ENCODE data around the gene PPP1R10. TPM values are rescaled to one million over a fixed set of nuclear protein-coding genes. Genes with fewer than 3 reads are reported as not detected.

Gene PPP1R10
- total and polyA plus RNA-seq, 2 of the 13 experiments (the other 11 are each of a cell fraction or from before 2014, with no cell fraction given), result 26.3 to 38.4 TPM

- TF ChIP-seq NRL (CRISPR knock-in tag; IDR thresholded peaks at IDR 0.05; ENCODE audit: borderline replicate concordance) (no peak; the same call in 1 of the 2 replicates), MAF1 (CRISPR knock-in tag; IDR thresholded peaks at IDR 0.05; ENCODE audit: borderline replicate concordance) (peak; percentile 88; the same call in 1 of the 2 replicates), ZNF543 (CRISPR knock-in tag; IDR thresholded peaks at IDR 0.05) (peak; percentile 30; the same call in 1 of the 2 replicates), ZNF33A (CRISPR knock-in tag; IDR thresholded peaks at IDR 0.05; ENCODE audit: borderline replicate concordance) (no peak), ZNF142 (CRISPR knock-in tag; IDR thresholded peaks at IDR 0.05) (peak; percentile 75; the same call in 1 of the 2 replicates), ZNF337 (CRISPR knock-in tag; IDR thresholded peaks at IDR 0.05; ENCODE audit: borderline replicate concordance, low read depth) (no peak), REL (CRISPR knock-in tag; conservative IDR thresholded peaks at IDR 0.05) (peak; percentile 7; the same call in 1 of the 2 replicates), ZBTB37 (CRISPR knock-in tag; IDR thresholded peaks at IDR 0.05) (no peak), MATR3 (CRISPR knock-in tag; IDR thresholded peaks at IDR 0.05) (no peak), ZNF407 (CRISPR knock-in tag; IDR thresholded peaks at IDR 0.05; ENCODE audit: not compliant biosample characterization) (no peak)
Measured at GRCh38 chr6:30556066-30556905, 60.8 kb downstream of the PPP1R10 start, which contains the start of gene GNL1 (continued).
